ENCODE results near the gene VCAM1.

GRCh38 chr1:100767176-100767890, 47.8 kb downstream of the VCAM1 start:
- TF ChIP-seq CTCF (IDR thresholded peaks at IDR 0.05) (no peak), POLR2A (IDR thresholded peaks at IDR 0.05) (no peak)
